HG03439 (cell line): Measurements from ENCODE around the gene C11orf21.

Source experiments
- ATAC-seq: cut with Tn5 transposase; IDR thresholded peaks from one replicate; pipeline ENCODE4 v1.9.1; 2021; ENCODE audit warnings: mild to moderate bottlenecking, moderate library complexity; ENCODE audit not compliant: unreplicated experiment

The C11orf21 gene

DNA sequence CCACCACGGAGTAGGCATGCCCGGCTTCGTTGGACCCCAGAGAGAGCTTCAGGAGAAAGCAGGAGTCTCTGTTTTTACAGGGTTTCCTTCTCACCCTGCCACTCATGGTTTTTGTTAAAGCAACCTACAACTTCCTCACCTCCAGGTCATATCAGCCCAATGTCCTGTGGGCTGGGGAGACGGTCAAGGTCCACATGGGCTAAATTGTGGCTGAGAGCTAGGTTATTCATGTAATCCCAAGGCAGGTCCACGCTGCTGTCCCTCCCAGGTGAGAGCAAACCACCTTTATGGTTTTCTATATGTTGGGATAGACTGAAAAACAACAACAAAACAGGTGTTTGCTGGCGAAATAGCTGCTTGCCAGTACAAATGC lies 19.6 kb upstream of the C11orf21 start:
- no peak for ATAC-seq

DNA sequence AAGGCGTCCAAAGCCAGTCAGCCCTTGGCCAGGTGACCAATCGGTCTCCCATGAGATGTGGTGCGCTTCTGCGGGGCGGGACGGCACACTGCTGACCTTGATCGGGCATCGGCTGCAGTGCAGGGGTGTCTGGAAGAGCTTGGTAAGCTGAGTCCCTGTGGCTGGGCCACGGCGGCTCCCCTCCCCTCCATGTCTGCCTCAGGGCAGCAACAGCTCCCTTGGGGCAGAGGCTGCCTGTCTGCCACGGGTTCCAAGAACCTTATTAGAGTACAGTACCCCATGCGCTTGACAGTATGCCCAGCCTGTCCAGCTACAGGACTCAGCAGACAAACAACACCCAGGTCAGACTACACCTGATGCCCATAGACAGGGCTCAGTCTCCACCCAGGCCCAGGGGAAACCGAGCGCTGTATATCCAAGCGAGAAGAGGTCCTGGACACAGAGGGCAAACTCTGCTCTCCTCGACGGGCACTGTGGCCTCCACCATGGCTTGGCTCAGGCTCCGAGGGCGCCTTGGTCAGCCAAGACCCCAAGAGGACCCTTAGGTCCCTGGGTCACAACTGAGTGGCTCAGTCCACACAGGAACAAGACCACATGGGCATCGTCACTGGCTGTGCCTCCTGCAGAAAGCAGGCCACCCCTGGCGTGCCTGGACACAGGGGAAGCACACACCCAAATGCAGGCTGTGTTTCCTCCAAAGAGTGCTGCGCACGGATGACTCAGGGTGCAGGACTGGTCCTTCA lies 19.0 kb upstream of the C11orf21 start:
- no peak for ATAC-seq

DNA sequence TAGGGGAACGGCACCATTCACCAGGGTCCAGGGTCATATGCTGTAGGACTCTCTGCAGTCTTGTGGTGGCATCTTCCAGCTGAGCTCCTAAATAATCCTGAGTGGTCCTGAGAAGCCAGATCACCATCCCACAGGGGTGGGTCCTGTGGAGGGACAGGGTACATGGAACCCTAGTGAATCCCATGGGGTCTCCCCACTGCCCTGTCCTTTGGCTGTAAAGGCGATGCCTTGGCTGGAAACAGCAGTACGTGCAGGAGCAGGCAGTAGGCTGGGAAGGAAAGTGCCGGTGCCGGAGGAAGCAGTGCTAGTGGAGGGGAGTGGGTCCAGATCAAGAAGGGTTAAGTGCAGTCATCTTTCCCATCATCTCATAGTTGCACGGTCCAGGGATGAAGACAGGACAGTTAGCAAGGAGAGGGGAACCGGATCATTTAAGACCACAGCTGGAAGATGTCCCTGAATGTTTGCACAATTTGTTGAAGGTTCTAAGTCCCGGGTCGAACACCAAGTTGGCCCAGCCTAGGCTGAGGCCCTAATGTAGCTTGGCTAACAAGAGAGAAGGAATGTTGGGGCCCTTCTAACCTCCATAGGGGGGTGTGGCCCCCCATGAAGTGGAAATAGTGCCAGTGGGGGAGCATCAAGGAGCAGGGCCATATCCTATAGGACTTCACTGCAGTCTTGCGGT lies 18.2 kb upstream of the C11orf21 start:
- no peak for ATAC-seq

DNA sequence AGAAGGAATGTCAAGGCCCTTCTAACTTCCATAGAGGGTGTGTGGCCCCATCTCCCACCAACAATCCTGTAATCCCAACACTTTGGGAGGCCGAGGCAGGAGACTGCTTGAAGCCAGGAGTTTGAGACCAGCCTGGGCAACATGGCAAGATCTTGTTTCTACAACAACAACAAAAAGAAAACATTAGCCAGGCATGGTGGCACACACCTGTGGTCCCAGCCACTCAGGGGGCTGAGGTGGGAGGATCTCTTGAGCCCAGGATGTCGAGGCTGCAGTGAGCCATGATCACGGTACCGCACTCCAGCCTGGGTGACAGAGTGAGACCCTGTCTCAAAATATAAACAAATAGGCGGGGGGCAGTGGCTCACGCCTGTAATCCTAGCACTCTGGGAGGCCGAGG lies 17.0 kb upstream of the C11orf21 start:
- ATAC-seq, result no peak

DNA sequence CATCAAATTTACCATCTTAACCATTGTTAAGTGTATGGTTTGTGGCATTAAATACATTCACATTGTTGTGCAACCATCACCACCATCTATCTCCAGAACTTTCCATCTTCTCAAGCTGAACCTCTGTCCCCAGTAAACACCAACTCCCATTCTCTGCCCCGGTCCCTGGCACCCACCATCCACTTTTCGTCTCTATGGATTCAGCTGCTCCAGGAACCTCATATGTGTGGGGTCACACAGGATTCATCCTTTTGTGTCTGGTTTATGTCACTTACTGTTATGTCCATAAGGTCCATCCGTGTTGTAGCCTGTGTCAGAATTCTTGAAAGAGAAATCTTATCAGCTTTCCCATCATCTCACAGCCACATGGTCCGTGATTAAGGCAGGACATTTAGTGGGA lies 16.4 kb upstream of the C11orf21 start:
- ATAC-seq, result no peak

DNA sequence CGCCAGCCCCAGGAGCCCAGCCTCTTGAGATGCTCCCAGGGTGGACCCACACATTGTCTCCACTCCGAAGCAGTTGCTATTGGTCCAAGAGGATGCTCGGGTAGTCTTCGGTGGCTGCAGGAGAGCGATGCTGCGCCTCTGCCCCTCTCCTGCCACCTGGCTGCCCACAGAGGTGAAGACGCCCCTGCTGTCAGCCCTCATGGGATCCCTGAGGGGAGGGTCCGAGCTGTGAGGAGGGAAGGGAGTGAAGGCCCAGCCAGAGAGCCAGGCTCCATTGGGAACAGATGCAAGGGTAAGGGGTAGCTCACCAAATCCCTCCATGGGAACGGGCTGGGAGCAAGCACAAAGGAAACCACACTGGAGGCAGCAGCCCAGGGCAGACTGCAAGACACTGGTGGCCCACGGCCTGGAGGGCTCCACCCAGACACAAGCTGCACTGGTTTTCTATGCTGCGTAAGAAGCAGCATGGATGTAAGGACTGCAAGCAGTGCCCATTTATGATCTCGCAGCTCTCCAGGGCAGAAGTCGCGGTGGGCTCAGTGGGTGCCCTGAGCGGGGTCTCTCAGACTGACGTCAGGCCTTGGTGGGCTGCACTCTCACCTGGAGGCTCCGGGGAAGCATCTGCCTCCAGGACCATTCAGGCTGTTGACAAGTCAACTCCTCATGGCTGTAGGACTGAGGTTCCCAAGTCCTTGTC lies 15.8 kb upstream of the C11orf21 start:
- ATAC-seq, result no peak

DNA sequence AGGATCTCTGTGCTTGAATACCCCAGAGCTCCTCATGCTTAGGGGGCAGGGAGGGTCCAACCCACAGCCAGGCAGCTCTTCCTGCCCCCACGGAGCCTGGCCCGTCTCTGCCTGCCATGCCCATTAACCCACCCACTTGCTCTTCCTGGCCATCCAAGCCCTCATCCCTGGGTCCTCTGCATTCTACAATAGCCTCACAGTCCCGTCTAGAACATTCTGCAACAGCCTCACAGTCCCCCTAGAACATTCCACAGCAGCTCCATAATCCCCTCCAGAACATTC lies 15.2 kb upstream of the C11orf21 start:
- ATAC-seq, result no peak

DNA sequence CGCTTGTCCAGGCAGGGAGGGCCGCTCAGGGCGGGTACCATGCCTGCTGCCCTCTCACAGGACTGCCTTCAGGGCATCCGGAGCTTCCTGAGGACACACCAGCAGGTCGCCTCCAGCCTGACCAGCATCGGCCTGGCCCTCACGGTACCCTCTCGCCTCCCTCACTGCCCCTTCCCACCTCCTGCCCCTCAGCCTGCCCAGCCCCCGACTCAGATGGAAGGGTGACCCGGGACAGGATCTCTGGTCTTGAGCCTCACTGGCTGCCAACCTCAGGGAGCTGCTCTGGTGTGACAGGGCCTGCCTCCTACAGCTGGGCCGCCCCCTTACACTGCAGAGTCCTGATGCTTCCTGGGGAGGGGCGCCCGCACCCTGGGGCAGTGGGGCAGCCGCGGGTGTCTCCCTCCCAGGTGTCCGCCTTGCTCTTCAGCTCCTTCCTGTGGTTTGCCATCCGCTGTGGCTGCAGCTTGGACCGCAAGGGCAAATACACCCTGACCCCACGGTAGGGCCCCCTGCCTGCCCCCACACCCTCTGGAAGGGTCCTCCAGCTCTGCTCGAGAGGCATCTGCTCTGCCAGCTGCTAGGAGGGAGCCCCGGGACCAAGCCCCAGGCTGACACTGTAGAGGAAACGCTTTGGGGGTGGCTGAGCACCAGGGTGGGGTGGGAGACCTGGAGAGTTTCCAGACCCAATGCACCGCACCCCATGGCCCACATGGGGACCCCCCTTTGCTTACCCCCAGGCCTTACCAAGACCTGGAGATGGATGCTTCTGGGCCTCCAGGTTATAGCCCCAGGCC lies 14.6 kb upstream of the C11orf21 start:
- no peak for ATAC-seq

DNA sequence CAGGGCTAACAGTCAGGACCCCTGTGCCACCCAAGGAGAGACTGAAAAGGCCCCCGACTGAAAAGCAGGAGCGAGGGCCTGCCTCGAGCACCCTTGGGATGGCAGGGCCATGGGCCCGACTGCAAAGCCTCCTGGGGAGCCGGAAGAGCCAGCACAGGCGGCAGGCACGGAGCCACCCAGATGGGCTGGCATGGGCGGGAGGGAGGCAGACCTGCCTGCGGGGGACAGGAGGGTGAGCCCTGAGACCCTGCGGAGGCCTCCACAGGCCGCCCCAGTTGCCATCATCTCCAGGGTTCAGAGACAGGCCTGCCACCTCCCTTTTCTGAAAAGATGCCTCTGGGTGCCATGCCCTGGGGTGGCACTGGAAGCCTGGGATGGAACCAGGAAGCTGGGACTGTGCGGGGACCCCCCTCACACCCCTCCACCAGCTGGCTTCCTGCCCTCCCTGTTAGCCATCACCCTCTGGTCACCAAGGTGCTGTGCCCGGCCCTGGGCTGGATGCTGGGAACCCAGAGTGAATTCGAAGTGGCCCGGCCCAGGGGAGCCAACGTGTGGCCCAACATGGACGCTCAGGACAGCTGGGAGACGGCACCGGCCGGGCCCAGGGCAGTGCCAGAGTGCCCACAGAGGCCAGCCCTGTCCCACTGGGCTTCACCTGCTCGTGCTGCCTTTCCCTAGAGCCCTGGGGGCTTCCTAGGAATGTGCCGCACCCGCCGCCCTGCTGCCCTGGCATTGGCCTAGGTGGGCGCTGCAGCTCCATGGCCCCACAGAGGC lies 13.9 kb upstream of the C11orf21 start:
- ATAC-seq, result no peak

DNA sequence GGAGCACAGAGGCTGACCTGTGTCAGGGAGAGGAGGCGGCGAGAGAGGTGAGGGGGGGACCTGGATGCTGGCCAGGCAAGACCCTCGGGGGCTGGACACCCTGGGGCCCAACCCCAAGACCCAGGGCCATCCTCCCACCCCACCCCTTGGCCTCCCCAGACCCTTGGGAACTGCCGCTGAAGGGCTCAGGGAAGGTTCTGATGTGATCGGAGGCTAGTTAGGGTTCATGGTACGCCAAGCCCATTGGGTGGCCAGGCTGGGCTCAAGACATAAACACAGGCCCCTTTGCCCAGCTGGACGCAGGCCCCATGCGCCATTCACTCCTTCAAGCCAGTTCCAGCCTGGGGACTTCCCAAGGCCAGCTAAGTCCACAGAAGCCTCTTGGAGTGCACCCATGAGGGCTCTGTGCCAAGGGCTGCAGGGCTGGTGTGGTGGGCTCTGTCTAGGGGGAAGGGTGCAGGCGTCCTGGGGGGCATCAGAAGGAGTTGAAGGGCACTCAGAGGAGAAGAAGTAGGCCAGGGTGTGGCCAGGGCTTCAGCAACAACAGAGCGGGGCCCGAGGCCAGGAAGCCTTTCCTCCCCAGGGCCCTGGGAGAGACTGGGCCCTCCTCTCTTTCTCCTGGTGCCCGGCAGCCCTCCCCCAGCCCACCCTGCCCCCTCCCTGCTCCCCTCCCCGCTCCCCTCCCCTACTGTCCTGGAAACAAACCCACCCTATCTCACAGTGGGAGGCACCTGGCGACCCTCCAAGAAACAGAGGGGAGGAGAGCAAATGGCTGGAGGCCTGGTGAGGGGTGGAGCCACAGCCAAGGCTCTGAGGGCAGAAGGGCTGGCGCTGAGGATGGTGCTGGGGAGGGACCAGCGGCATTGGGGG lies 13.0 kb upstream of the C11orf21 start:
- no peak for ATAC-seq

DNA sequence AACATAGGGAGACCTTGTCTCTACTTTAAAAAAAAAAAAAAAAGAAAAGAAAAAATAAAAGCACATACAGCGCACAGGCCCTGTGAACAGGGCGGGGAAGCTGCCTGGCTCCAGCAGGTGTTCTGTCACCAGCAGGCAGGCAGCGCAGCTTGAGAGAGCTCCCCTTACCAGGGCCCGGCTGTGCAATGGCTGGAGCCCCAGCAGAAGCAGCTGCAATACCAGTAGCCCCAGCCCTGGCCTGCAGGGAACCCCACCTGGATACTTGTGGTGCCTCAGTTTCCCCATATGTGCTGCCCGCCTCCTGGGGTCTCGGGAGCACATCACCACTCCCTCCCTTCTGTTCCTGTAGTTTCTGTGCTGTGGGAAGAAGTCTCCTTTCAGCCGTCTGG lies 12.4 kb upstream of the C11orf21 start:
- ATAC-seq, result no peak

DNA sequence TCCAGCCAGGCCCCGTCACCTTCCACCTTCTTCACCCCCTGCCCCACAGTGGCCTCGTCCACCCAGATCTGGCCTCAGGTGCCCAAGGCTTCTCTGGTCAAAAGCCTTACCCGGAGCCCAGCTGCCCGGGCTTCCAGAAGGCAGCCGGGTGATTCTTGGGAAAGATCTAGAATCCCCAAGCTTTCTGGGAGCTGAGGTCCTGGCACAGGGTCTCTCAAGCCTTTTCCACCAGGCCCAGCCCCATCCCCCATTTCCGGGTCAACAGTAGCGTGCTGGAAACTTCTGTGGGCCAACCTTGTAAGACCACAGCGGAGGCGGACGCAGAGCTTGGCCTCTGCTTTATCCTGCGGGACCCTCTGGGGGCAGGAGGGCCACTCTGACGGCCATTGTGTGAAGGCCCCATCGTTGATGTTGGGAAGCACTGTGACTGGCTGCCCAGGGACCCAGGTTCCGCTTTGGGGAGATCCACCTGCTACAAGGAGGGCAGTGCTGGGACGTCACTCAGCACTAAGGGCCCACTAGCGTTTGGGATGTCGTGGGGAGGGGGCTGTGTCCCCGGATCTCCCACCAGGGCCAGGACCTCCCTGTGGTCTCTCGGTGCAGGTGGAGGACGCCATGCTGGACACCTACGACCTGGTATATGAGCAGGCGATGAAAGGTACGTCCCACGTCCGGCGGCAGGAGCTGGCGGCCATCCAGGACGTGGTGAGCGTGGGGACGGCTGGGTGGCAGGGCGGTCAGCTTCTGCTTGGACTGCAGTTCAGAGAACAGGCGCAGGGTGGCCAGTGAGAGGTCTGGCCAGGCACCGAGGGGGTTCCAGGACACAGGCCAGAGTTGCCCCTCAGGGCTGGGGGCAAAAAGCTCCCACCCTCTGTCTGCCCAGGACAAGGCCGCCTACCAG lies 11.6 kb upstream of the C11orf21 start:
- ATAC-seq, result no peak

DNA sequence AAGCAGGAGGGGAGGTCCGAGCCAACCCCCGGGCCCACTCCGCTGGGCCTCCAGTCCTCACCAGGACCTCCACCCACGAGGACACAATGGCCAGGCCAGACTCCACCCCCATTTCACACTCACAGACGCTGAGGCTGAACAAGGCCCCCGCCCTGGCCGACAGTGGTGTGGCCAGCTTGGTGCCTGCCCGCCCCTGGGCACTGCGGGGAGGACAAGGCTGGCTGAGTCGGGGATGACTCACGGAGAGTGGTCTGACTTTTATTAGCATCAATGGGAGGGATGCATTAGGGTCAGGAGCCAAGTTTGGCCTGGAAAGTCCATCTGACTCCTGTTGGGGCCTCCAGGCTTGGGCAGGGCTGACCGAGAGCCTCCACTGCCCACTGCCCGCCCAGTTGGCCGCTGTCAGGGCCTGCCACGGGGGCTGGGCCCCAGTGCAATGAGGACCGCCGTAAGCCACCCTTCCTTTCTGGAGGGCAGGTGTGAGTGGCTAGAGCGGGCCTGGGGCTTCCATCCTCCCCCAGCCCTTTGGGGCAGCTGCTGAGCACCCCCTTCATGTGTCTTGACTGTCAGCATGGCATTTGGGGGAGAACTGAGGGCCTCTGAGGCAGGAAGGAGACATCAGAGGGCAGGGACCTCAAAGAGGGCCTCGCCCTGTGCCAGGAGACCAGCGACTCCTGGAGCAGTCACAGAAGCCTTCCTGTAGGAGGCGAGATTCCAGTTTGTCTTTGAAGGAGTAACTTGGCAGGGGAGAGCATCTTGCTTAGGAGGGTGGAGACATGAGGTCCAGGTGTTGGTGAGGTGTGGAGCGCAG lies 10.7 kb upstream of the C11orf21 start:
- no peak for ATAC-seq

DNA sequence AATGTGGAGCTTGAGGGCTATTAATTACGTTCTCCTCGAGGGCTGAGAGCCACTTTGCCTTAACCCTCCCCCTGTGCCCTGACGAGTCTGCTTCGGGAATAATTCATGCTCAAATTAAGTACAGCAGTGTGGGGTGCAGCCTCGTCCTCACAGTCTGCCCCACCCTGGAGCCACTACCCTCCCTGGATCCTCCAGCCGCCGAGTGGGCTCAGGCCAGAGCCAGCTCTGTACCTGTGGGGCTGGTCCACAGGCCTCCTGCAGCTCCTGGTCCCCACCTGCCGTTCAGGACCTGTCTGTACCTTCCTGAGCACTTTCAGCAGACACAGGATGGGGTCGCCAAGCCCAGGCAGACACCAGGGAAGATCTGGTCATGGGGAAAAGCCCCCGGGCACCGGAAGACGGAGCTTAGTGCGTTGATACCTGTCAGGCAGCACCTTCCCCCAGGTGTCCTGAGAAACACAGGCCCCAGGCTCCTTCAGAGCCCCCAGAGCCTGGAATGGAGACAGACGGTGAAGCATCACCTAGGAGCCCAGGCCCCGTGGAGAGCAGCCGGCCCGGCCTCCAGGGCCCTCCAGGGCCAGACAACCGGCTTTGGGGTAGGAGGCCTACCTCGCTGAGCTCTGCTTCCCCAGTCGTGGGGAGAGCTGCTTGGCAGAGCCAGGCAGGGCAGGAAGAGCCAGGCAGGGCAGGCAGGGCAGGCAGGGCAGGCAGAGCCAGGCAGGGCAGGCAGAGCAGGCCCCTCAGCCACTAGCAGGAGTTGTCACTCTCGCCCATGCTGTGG lies 9.8 kb upstream of the C11orf21 start:
- no peak for ATAC-seq

DNA sequence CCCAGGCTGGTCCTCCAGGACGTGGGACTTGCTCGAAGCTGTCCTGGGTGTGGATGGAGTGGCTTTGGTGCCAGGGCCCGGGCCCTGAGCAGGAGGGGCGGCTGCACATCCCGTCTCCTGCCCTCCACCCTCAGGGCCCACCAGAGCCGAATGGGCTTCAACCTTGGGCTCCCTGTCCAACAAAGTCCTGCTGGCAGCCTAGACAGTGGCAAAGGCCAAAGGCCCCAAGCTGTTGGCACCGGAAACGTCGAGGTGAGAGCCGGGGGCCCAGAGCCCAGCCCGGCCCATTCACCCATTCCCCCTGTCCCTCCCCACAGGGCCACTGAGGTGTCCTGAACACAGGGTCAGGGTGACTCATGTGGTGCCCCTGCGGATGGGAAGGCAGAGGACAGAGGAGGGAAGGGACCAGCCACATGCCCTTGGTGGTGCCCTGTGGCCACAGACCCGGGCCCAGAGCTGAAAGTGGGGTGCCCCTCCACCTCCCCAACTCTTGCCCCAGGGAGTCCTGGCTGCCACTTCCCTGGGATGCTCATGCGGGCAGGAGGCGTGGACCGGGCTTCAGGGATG lies 9.2 kb upstream of the C11orf21 start:
- ATAC-seq, result no peak

DNA sequence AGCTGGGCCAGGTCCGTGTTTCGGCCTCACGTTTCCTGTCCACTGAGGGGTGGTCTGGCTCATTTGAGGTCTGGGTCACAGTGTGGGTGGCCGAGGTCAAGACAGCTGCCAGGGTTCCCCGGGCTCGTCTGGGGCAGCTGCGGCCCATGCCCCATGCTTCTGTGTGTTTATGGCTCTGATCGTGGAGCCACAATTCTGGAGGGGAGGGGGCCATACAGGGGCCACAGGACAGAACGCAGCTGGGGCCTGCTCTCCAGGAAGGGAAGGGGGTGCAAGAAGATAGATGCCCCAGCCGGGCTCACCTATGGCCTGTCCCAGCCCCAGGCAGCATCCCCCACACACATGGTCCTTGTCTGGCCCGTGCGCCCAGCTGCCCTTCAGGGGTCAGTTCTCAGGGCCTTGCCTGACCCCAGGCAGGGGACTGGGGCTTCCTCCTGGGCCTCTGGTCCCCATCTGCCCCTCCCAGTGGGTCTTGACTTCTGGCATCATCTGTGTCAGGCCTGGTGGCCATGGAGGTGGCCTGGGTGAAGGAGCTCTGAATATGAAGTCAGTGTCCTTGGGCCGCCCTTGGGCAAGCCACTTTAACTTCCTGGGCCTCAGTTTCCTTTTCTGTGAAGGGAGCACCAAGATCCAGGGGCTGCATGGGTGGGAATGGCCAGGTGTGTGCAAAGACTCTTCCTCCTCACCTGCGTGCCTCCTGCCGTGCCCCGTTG lies 8.5 kb upstream of the C11orf21 start:
- ATAC-seq, result no peak
